GM12864 (cell line): Measurements from ENCODE around the gene IL31.

ENCODE experiments used
- DNase-seq: peaks from one replicate; pipeline ENCODE4 v3.0.0-alpha.2; 2011; ENCODE audit warnings: low read depth
- H3K4me3 ChIP-seq: 2 replicates; pipeline ENCODE4 v1.5.1; 2011; ENCODE audit warnings: mild to moderate bottlenecking, low read depth, low read length, control low read depth
- TF ChIP-seq, protein P1 (sequence below): IDR thresholded peaks from 2 replicates; pipeline ENCODE4 v1.5.1; 2011; ENCODE audit warnings: low read depth, mild to moderate bottlenecking, moderate library complexity, low read length, control low read depth, inconsistent platforms; ENCODE audit errors: missing control alignments

The IL31 gene

DNA sequence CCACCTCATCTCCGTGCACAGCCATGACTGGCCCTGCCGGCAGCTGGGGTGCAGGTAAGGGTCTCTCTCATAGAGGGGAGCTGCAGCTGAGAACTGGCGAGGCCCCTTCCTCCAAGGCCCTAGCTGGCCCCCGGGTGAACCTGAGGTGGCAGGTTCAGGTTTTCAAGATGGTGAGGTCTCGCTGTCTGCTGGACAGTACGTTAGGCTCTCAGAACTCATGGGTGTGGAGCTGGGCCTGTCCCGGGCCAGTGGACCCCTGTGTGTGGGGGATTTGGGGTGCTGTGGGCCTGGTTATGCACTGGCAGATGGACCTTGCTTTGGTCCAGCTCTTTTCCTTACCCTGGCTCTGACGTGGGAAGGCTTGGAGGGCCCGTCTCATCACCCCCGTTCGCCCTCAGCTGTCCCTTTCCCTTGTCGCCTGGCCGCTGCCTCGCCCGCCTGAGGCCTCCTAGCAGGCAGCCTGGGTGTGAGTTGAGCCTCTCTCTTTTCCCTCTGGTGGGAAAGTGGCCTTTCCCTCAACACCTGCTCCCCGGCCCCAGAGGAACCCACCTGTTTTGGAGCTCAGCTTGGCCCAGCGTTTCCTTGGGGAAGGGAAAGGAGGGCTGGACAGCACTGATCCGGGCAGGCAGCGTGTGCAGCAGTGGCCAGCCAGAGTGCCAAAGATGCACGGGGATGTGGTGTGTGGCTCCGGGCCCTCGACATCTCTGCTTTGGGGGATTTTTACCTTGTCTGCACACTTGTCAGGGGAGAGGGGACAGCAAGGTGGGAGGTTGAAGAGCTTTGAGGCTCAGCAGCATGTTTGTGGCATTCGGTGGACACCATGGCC, 28.3 kb downstream of the IL31 start:
- no peak for DNase-seq
- TF ChIP-seq, protein P1, sequence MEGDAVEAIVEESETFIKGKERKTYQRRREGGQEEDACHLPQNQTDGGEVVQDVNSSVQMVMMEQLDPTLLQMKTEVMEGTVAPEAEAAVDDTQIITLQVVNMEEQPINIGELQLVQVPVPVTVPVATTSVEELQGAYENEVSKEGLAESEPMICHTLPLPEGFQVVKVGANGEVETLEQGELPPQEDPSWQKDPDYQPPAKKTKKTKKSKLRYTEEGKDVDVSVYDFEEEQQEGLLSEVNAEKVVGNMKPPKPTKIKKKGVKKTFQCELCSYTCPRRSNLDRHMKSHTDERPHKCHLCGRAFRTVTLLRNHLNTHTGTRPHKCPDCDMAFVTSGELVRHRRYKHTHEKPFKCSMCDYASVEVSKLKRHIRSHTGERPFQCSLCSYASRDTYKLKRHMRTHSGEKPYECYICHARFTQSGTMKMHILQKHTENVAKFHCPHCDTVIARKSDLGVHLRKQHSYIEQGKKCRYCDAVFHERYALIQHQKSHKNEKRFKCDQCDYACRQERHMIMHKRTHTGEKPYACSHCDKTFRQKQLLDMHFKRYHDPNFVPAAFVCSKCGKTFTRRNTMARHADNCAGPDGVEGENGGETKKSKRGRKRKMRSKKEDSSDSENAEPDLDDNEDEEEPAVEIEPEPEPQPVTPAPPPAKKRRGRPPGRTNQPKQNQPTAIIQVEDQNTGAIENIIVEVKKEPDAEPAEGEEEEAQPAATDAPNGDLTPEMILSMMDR: no peak
- no peak overlapping the region for H3K4me3 ChIP-seq

DNA sequence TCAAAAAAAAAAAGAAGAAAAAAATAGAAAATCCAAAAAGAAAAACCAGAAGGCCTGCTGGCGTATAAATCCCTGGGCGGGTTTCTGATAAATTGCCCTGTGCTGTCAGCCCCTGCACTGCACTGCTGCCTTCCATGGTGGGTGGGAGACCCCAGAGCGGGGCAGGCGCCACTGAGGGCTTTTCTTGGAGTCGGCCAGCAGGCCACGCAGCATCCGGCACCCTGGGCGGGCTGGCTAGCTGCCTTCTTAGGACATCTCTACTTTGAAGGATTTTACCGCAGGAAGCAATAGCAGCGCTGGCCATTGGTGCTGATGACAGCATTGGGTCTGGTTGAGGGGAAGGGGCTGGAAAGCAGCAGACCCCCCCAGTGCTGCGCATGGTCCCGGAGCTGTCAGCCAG, 29.1 kb downstream of the IL31 start:
- no peak for DNase-seq
- H3K4me3 ChIP-seq: no peak overlapping the region
- TF ChIP-seq, protein P1: no peak

DNA sequence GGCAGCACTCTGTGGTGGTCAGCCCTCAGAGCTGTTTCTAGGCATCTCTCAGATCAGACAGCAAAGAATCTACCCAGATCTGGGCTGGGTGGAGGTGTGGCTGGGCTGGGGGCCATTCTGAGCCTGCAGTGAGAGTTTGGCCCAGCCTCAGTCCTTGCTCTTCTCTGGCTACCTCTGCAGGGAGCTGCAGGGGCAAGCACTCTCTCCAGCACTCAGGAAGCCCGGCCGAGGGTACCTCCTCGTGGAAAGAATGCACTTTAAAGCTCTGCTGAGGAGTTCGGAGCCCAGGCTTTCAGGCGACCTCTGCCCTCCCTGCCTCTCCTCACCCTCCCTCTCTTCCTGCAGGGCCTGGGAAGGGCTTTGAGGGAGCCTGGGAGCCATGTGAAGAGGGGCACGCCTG, 31.2 kb downstream of the IL31 start:
- H3K4me3 ChIP-seq: no peak overlapping the region
- DNase-seq: no peak
- TF ChIP-seq, protein P1: no peak

DNA sequence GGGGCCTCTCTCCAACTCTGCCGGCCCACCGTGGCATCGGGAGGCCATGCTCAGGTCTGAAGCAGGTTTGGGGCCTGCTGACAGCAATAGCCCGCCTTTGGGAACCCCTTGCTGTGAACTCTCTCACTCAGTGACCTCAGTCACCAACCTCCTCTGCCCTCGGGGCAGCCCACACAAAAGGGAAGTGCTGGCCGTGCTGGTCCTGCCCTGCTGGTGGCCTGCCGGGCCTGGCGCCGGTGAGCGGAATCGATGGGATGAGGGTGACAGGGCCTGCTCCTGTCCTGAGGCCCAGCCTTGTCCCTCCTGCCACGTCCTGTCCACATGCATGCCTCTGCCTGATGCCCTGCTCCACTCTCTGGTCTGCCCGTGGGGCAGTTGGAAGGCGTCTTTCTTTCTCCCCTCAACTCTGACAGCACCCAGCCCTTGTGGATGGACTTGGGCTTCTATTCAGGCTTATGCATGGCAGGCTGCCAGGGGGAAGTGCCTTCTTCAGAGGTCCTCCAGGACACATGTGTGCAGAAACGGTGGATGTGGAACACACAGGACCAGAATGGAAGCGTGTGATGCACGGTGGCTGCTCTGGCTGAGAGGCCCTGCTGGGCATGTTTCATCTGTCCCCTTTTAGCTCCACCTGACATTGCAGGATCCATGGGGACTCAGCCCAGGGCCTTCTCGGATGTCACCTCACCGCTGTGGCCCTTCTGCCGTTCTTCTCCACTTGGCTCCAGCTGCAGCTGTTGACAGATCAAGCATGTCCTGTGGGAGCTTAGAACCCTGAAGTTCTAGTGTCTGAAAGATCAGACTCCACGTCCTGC, 31.9 kb downstream of the IL31 start:
- no peak for DNase-seq
- TF ChIP-seq, protein P1: no peak
- no peak overlapping the region for H3K4me3 ChIP-seq

DNA sequence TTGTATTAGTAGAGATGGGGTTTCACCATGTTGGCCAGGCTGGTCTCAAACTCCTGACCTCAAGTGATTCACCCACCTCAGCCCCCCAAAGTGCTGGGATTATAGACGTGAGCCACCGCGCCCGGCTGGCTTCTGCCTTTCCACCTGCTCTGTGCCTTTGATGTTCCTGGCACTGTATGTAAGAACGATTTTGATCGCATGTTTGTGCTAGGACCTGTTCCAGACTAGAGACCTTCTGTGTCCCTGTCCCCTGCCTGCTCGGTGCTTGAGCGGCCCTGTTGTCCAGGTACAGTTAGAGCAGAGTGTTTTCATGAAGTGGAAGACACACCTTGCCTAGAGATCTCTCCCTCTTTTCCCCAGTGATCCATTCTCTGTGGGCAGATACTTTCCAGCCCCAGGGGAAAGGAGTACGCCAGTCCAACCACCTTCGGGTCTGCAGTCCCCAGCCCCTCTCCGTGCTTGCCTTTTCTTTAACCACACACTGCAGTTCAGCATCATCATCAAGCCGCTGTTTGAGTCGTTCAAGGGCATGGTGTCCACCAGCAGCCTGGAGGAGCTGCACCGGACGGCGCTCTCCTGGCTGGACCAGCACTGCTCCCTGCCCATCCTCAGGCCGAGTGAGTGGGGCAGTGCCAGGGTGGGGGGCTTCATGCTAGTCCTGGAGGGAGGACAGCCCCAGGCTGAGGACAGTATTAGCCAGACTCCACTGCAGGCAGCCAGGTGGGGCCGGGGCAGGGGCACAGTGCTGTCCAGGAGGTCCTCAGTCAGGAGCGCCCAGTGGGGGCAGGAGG, 33.4 kb downstream of the IL31 start:
- TF ChIP-seq, protein P1: no peak
- DNase-seq: no peak
- no peak overlapping the region for H3K4me3 ChIP-seq

DNA sequence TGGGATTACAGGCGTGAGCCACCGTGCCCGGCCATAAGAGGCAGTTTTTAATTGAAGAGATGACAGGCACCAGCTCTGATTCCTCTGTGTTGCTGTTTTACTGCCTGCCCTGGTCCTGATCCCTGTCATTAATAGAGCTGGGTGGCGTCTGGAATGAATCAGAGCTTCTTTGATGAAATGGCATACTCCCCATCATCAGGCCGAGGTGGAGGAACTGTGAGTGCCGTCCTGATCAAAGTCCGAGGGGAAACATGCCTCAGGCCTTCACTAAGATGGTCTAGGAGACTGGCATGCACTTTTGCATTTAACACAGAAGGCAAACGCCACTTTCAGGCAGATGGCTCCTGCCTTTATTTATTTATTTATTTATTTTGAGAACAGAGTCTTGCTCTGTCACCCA, 34.1 kb downstream of the IL31 start:
- H3K4me3 ChIP-seq: no peak overlapping the region
- TF ChIP-seq, protein P1: no peak
- DNase-seq: no peak
